Limb (tissue), 2 donors: ENCODE measurements around the gene SMG5.
A peak's percentile ranks its signal among the peaks of the same experiment; 100 is the strongest.

Experiments used
- DNase-seq, 2 donors: peaks; one replicate each; pipeline ENCODE4 v3.0.0-alpha.2; 2016; ENCODE audit errors: extremely low spot score in 2 of 2

Gene SMG5

DNA sequence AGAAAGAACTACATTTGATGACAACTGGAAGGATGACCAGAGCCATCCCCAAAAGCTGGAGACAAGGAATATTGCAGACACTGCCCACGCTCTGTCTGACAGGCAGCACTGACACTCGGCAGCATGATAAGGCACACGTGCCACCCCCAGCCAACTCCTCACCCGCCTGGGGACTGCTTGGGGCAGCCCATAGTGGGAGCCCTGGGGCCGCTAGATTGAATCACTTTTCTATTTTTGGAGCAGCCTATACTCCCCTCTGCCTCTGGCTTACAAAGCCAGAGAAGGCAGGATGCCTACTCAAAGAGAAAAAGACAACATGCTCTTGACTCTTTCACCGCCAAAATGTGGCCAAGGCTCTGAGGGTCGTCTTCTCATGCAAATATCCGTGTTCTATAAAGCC is 1.3 kb downstream of the SMG5 start:
- peak in 1 of 2 donors; percentile 3 for DNase-seq

DNA sequence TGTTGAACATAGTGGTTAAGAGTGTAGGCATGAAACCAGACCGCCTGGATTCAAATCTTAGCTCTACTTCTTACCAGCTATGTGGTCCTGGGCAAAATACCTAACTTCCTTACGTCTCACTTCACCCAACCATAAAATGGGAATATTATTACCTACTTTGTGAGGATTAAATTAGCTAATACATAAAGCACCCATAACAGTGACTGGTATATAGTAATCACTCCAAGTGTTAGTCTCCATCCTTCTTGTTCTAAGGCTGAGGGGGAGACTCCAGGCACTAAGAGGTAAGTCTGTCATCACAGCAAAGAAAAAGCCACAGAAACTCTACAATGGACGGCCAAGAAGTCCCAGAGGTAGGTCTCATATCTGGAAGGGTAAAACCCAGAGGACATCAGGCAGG is 2.8 kb downstream of the SMG5 start:
- DNase-seq, result no peak

DNA sequence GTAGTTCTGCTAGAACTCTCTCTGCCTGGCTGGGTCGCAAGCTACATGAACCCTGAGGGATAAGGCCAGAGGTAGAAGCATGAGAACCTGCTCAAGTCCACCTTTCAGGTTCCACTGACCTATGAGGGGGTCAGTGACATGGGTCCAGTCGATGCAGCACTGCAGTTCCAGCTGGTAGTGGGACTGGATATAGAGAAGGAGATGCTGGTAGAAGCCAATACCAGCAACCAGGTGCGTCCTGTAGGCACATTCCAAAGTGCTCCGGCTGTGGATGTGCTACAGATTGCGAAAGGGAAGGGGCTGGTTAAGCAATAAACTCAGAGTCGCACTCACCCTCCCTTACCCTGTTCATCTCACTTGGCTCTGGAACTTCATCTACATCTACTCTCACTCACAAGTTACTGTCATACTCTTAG is 5.7 kb downstream of the SMG5 start:
- no peak for DNase-seq

DNA sequence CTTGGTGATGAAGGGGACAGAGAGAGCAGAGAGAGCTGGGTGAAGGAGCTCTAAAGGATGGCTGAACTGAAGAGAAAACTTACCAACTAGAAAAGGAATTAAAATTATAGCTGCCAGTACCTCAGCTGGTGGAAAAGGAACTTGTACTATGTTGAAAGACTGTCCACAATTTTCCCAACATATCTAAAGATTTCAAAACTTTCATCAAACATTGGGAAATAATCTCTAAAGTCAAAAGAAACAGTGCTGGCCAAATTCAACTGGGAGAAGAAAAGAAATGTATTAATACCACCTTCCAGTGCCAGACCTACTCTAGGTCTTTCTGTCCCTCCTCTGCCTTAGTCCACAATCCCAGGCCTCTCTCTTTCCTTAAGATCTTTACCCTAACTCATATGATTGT is 6.1 kb downstream of the SMG5 start:
- no peak for DNase-seq

DNA sequence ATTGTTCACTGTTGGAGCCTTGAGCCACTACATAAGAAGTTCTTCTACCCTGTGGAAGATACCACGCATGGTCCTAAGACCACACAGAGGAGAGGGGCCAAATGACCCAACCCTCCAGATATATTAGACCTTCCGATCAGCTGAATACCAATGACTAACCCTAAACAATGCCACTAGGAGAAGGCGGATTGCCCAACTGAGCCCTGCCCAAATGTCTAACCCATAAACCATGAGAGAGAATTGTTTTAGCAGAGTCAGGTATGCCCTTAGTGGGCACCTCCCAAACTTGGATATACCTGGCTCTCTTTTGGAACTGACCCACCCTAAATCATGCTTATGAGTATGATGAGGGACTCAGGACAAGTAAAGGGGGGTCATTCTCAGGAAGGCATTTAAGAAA is 12.3 kb downstream of the SMG5 start:
- no peak for DNase-seq

DNA sequence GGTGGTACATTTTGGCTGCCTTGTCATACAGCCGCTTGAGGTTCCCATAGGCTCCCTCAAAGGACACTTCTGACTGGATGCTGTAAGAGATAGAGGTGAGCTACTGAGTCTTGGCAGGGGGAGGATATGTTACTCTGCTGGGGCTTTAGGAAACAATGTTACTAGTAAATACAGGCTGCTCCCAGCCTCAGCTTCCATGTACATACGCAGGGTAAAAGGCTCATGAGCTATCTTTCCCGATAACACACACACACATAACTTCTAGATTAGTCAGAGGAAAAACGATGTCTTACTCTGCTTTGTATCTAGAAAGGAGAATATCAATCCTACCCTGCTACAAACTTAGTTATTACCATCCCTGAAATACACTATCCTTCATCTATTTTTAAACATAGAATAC is 14.3 kb downstream of the SMG5 start:
- no peak for DNase-seq

- no peak for DNase-seq
These were observed 16.6 kb downstream of the SMG5 start for GRCh38 chr1:156266051-156266450.

GRCh38 chr1:156263288-156263655 is 19.4 kb downstream of the SMG5 start:
- DNase-seq, result no peak

GRCh38 chr1:156262461-156263287 is 20.0 kb downstream of the SMG5 start:
- no peak for DNase-seq

- no peak for DNase-seq
These were observed 21.7 kb downstream of the SMG5 start for GRCh38 chr1:156260896-156261295.

DNA sequence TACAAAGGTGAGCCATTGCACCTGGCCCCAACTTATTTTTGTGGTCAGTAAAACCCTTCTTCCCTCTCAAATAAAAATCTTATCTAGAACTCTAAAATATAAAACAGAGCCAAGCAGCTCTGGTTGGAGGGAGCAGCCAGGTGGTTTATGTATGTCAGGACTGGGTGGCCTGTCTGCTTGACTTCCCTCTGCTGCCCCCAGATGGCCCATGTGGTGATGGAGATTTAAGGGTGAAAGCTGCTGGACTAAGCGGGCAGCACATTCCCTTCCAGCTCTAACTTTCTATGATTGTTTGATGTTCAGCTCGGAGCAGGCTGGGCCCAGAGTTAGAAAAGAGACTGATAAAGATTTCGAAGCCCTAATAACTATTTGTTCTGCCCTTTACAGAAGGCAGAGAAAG is 22.8 kb downstream of the SMG5 start:
- DNase-seq, result no peak

DNA sequence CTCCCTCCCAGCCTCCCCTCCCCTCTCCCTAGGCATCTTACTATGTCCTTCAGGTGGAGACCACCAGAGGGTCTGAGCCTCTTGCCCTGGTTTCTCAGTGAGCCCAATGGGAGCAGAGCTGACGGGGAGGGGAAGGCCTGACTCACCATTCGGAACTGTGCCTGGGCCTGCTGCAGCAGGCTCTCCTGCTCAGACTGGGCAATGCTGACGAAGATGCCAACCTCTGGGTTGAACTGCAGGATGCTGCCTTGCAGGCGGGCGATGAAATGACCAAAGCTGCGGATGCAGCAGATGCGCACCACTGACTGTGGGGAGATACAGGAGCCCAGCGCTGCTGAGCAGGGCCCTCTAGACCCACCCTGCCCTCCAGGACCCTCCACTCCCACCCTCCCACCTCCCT is 23.8 kb downstream of the SMG5 start:
- no peak for DNase-seq

- DNase-seq, result no peak
These were observed 24.9 kb downstream of the SMG5 start for GRCh38 chr1:156257711-156258110.

DNA sequence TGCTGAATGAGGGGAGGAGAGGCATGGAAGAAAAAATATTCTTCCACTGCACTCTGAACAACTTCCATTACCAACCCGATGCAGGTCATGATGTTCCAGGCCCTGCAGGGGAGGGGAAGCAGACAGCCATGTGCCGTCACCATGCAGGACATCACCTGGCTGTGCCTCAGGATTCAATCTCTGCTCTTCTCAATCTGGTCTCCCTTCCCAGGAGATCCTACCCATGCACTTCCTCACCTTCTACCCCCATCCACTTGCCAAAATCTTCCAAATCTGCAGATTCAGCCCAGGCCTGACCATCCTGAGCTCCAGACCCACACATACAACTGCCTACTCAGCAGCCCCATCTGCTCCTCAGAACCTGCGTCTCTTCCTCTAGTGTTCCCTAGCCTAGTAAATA is 29.0 kb downstream of the SMG5 start:
- DNase-seq, result no peak

GRCh38 chr1:156251527-156251926 is 31.1 kb downstream of the SMG5 start:
- DNase-seq, result no peak

- no peak for DNase-seq
These were observed 33.0 kb downstream of the SMG5 start for GRCh38 chr1:156249593-156249992.

- no peak for DNase-seq
These were observed 34.3 kb downstream of the SMG5 start for GRCh38 chr1:156248323-156248683.

GRCh38 chr1:156247460-156248322 is 34.9 kb downstream of the SMG5 start, which contains the start of gene PAQR6:
PAQR6 (minus strand) TSS chr1:156248056; CDS start chr1:156246731, 1,325 bp downstream.
- peak in 1 of 2 donors; percentile 66 for DNase-seq

- no peak for DNase-seq
These were observed 35.7 kb downstream of the SMG5 start for GRCh38 chr1:156246781-156247459.

DNA sequence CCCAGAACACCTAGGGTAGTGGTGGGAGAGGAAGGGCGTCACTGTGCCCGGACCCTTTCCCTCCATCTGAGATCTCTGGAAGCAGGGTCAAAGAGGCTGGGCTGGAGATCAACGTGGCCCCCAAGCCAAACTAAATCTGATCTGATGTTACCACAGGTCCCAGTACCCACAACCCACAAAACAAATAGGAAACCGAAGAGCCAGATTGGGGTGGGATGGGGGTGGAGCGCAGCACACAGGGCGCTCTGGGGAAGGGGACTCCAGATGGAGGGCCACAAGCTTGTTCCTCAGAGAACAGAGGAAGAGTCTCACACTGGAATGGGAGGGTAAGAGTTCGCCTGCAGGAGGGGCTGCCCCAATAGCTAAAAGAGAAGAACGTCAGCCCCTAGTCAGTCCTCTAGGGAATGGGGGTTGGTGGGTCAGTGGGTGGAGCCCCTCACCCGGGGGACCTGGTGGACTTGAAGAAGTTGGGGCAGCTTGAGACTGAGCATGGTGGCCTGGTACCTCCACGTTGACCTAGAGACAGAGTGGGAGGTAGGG is 36.3 kb downstream of the SMG5 start:
- no peak for DNase-seq

DNA sequence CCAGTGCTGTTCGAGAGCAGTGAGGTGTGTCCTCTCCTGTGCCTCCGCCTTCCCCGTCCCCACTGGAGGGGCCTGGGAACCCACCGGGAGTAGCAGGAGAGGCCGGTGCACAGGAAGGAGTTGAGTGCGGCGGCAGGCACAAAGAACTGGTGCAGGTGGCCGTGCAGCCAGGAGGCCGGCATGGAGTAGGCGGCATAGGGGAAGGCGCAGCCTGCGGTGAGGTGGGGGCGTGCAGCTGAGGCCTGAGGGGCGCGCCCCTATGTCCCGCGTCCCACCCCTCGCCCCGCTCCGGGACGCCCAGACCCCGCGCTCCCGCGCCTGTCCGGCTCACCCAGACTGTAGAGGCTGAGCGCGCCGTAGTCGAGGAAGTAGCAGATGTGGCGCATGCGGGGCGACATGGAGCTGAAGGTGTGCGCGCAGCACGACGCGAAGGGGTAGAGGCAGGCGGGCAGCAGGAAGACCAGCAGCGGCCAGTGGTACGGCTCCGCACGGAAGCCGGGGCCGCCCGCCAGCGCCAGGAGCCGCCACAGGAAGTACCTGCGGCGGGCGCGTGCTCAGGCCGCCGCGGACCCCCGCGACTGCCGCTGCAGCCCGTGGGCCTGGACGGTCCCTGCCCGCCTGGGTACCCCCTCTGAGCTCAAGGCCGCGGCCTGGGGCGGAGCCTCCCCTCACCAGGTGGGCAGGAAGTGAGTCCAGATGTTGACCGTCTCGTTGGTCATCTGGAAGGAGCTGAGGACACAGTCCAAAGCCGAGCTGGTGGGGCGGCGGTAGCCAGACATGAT is 37.0 kb downstream of the SMG5 start:
- DNase-seq, result peak in 1 of 2 donors; percentile 53
